ENCODE data around the gene AKAP13. TPM values are rescaled to one million over a fixed set of nuclear protein-coding genes. Genes with fewer than 3 reads are reported as not detected.
A peak's percentile ranks its signal among the peaks of the same experiment; 100 is the strongest.

Gene AKAP13
- total RNA-seq, 1 donor from 2014 or later = 73.8 TPM

DNA sequence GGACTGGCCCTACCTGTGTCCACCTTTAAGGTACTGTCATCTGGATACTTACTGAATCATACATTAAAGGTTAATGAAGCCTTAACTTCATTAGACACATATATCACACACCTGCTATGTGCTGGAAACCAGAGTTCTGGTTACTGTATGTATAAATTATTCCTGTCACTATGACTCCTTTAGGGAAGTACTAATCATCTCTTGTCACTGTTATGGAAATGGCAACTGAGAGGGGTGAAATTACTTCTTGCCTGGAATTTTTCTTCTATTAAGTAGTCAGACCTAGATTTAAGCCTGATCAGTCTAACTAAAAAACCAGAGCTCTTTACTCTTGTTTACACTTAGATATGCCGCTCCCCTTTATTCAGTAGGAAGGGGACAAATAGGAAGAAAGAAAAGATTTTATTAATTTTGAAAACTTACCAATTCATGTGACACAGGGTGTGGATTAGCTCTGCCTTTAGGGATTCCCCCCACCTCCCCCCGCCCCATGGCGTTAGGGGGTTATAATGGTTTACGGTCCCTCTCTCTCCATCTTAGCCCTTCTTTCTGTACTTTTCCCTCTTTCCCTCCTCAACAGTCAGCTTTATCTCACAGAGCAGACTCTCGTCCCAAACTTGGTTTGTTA lies 261.8 kb downstream of the AKAP13 start:
- no peak for TF ChIP-seq EZH2phosphoT487 (IDR thresholded peaks at IDR 0.05)
- TF ChIP-seq, protein P1, sequence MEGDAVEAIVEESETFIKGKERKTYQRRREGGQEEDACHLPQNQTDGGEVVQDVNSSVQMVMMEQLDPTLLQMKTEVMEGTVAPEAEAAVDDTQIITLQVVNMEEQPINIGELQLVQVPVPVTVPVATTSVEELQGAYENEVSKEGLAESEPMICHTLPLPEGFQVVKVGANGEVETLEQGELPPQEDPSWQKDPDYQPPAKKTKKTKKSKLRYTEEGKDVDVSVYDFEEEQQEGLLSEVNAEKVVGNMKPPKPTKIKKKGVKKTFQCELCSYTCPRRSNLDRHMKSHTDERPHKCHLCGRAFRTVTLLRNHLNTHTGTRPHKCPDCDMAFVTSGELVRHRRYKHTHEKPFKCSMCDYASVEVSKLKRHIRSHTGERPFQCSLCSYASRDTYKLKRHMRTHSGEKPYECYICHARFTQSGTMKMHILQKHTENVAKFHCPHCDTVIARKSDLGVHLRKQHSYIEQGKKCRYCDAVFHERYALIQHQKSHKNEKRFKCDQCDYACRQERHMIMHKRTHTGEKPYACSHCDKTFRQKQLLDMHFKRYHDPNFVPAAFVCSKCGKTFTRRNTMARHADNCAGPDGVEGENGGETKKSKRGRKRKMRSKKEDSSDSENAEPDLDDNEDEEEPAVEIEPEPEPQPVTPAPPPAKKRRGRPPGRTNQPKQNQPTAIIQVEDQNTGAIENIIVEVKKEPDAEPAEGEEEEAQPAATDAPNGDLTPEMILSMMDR (IDR thresholded peaks at IDR 0.05) = no peak
- Histone ChIP-seq H3K9me3 (ENCODE audit: low read depth) (no peaks in the 10 kb centered on the region), H3K4me2 (no peak overlapping the region), H3K79me2 (ENCODE audit: low read depth) (no peaks in the 10 kb centered on the region), H3K36me3 (peaks cover 4% of the 10 kb centered on the region), H3K27ac (no peak overlapping the region), H4K20me1 (ENCODE audit: low read depth) (no peaks in the 10 kb centered on the region), H2AFZ (replicated peaks) (no peak overlapping the region), H3F3A (ENCODE audit: low read depth) (no peaks in the 10 kb centered on the region), H3K4me1 (no peaks in the 10 kb centered on the region), H3K9ac (no peak overlapping the region), H3K27me3 (no peaks in the 10 kb centered on the region), H3K4me3 (no peak overlapping the region)
- peaks cover 40% of the 10 kb centered on the region for H3K36me3 Mint-ChIP-seq
- H3K27me3 Mint-ChIP-seq (ENCODE audit: insufficient read depth, low read depth) = no peaks in the 10 kb centered on the region
- no peak overlapping the region for H3K4me3 Mint-ChIP-seq
- H3K9me3 Mint-ChIP-seq = peaks cover 3% of the 10 kb centered on the region
- no peak overlapping the region for H3K27ac Mint-ChIP-seq
- peaks cover 4% of the 10 kb centered on the region for H3K4me1 Mint-ChIP-seq
- DNase-seq (ENCODE audit: low spot score) = no peak

DNA sequence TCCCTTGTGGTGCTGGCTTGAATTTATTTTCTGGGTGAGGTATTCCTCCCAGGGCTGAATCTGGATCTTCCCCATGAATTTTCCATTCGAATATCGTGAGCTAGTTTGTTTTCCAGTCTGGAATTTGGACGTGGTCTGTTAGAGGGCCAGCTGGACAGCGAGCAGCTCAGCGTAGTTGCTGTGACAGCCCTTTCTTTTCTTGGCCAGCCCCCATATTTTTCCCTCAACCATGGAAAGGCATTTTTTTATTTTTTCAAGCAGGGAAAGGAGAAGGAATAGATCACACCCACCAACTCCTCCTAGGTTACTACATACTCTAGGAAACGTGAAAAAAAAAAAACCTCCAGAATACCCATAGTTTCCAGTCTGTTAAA lies 262.3 kb downstream of the AKAP13 start:
- Mint-ChIP-seq H3K9me3 (peaks cover 3% of the 10 kb centered on the region), H3K4me1 (peaks cover 4% of the 10 kb centered on the region), H3K36me3 (peaks cover 41% of the 10 kb centered on the region), H3K4me3 (no peak overlapping the region), H3K27ac (no peak overlapping the region), H3K27me3 (ENCODE audit: insufficient read depth, low read depth) (no peaks in the 10 kb centered on the region)
- Histone ChIP-seq H4K20me1 (ENCODE audit: low read depth) (no peaks in the 10 kb centered on the region), H3K79me2 (ENCODE audit: low read depth) (no peaks in the 10 kb centered on the region), H3K27ac (no peak overlapping the region), H2AFZ (replicated peaks) (no peak overlapping the region), H3K4me3 (no peak overlapping the region), H3K4me1 (no peaks in the 10 kb centered on the region), H3K27me3 (no peaks in the 10 kb centered on the region), H3K36me3 (peaks cover 4% of the 10 kb centered on the region), H3K9ac (no peak overlapping the region), H3F3A (ENCODE audit: low read depth) (no peaks in the 10 kb centered on the region), H3K9me3 (ENCODE audit: low read depth) (no peaks in the 10 kb centered on the region), H3K4me2 (no peak overlapping the region)
- DNase-seq (ENCODE audit: low spot score) = no peak
- no peak for TF ChIP-seq EZH2phosphoT487 (IDR thresholded peaks at IDR 0.05)
- TF ChIP-seq EZH2 (IDR thresholded peaks at IDR 0.05) = no peak

GRCh38 chr15:85646538-85647091 lies 266.2 kb downstream of the AKAP13 start:
- Mint-ChIP-seq H3K9me3 (peaks cover 3% of the 10 kb centered on the region), H3K27me3 (ENCODE audit: insufficient read depth, low read depth) (no peaks in the 10 kb centered on the region), H3K4me3 (no peak overlapping the region), H3K36me3 (peaks cover 34% of the 10 kb centered on the region), H3K4me1 (peaks cover 14% of the 10 kb centered on the region), H3K27ac (no peak overlapping the region)
- no peak overlapping the region for H3K4me3 ChIP-seq
- no peak overlapping the region for H3K9ac ChIP-seq
- H3K9me3 ChIP-seq (ENCODE audit: low read depth) = no peaks in the 10 kb centered on the region
- H3K27ac ChIP-seq = no peak overlapping the region
- H2AFZ ChIP-seq (replicated peaks) = no peak overlapping the region
- TF ChIP-seq, protein P1 (IDR thresholded peaks at IDR 0.05) = no peak
- no peak for TF ChIP-seq EZH2phosphoT487 (IDR thresholded peaks at IDR 0.05)
- TF ChIP-seq EZH2 (IDR thresholded peaks at IDR 0.05) = no peak
- H3K79me2 ChIP-seq (ENCODE audit: low read depth) = no peaks in the 10 kb centered on the region
- H3K4me1 ChIP-seq = no peaks in the 10 kb centered on the region
- H3K27me3 ChIP-seq = no peaks in the 10 kb centered on the region
- H3K4me2 ChIP-seq = no peak overlapping the region
- no peak for DNase-seq (ENCODE audit: low spot score)
- H4K20me1 ChIP-seq (ENCODE audit: low read depth) = no peaks in the 10 kb centered on the region
- H3K36me3 ChIP-seq = no peaks in the 10 kb centered on the region
- no peaks in the 10 kb centered on the region for H3F3A ChIP-seq (ENCODE audit: low read depth)

GRCh38 chr15:85649372-85649771 lies 269.0 kb downstream of the AKAP13 start:
- no peaks in the 10 kb centered on the region for H3K79me2 ChIP-seq (ENCODE audit: low read depth)
- H3K4me1 ChIP-seq = no peaks in the 10 kb centered on the region
- H3K9ac ChIP-seq = no peak overlapping the region
- no peaks in the 10 kb centered on the region for H3F3A ChIP-seq (ENCODE audit: low read depth)
- H3K9me3 Mint-ChIP-seq = peaks cover 3% of the 10 kb centered on the region
- DNase-seq (ENCODE audit: low spot score) = no peak
- H4K20me1 ChIP-seq (ENCODE audit: low read depth) = no peaks in the 10 kb centered on the region
- H3K9me3 ChIP-seq (ENCODE audit: low read depth) = no peaks in the 10 kb centered on the region
- peaks cover 32% of the 10 kb centered on the region for H3K36me3 Mint-ChIP-seq
- peaks cover 4% of the 10 kb centered on the region for H3K36me3 ChIP-seq
- H3K27ac Mint-ChIP-seq = peak overlapping the region; percentile 39
- H3K4me3 Mint-ChIP-seq = no peak overlapping the region
- H3K4me2 ChIP-seq = no peak overlapping the region
- no peak overlapping the region for H2AFZ ChIP-seq (replicated peaks)
- no peak overlapping the region for H3K4me3 ChIP-seq
- peaks cover 13% of the 10 kb centered on the region for H3K4me1 Mint-ChIP-seq
- no peaks in the 10 kb centered on the region for H3K27me3 Mint-ChIP-seq (ENCODE audit: insufficient read depth, low read depth)
- TF ChIP-seq EZH2 (IDR thresholded peaks at IDR 0.05) (no peak), EZH2phosphoT487 (IDR thresholded peaks at IDR 0.05) (no peak)
- TF ChIP-seq, protein P1 (IDR thresholded peaks at IDR 0.05) = no peak
- no peak overlapping the region for H3K27ac ChIP-seq
- H3K27me3 ChIP-seq = no peaks in the 10 kb centered on the region

Measured in neural progenitor cell (in vitro differentiated cells).